HCEC 1CT (cell line): ENCODE results near the gene ZBTB7C.
A peak's percentile ranks its signal among the peaks of the same experiment; 100 is the strongest.

ENCODE experiments used
- DNase-seq: peaks from one replicate; pipeline ENCODE4 v3.0.0-alpha.2; 2017

ZBTB7C gene

DNA sequence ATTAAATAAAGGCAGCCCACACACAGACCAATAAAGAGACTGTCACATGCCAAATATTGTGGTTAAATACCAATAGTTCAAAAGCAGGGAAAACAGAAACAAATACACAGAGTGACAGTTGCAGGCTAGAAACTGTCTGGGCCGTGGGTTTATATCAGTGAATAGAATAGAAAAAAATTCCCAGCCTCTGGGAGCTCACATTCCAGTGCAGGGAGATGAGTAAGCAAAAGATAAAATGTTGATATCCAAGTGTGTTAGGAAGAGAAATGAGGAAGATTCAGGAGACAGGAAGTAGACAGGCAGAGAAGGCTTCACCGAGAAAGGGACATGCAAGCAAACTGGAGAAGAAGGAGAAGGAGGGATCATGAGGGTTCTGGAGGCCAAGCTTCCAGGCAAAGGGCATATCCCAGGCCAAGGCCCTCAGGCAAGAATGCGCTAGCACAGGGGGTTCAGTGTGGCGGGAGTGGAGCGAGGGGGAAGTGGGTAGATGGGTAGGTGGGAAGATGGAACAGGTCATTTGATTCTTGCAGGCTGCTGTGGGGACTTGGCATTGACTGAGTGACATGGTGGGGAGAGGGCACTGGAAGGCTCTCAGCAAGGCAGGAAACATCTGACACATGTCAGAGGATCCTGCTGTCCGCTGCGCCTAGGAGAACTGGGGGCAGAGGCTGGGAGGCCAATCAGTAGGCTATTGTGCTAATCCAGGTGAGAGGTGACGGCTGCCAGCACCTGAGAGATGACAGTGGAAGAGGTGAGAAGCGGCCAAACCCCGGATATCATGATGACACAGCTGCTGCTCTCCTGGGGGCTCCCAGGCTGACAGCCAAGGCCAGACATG, 89.2 kb downstream of the ZBTB7C start:
- peak; percentile 7 for DNase-seq

DNA sequence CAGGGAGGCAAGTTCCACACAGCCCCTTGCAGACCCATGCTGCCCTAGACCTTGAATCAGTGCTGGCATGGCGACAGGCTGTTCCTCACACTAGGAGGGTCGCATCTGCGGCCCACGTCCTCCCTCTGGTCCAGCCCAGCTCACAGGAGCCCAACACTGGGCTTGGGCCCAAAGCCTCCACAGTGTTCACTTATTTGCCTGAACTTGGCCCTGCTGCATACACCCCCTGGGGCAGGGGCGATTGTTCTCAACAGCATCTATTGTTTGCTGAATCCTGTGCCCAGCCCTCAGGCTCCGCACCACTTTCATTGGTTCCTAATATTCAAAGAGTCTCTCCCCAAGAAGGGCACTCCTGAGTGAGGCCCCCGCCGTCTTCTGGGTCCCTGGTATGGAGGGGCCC, 90.7 kb downstream of the ZBTB7C start:
- DNase-seq = no peak

DNA sequence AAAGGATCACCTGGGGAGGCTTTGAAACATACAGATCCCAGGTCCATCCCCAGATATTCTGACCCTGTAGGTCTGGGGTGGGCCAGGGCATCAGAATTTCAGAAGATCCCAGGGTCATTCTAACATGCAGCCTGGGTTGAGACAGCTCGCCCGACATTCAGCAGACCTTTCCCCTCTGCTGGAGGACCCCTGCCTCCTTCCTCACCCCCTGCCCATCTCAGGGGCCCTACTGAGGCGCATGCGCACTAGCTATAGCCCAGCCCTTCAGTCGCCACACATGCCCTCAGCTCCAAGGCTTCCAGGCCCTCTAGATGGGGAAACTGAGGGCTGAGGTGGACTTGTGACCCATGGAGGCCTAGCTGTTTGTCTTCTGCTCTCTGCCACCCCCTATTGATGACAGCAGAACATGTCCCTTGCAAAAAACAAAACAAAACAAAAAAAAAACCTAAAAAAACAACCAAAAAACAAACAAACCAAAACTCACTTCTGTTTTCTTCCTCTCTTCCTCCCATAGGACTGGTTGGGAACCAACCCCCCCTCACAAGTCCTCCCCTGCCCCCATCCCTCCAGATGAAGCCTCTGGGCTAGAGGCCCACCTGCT, 91.3 kb downstream of the ZBTB7C start:
- no peak for DNase-seq

DNA sequence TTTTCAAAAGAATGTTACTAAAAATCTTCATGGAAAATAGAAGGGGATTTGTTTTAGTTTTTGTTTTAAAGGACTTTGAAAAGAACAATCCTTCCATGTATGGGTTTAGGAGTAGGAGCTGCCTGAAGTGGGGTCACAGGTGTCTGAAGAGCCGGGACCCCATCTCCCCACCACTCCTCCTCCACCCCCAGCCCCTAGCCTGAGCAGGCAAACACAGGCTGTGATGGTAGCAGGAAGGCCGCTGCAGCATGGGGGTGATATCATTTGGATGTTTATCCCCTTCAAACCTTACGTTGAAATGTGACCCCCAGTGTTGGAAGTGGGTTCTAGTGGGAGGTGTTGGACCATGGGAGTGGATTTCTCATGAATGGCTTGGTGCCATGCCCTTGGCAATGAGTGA, 93.0 kb downstream of the ZBTB7C start:
- DNase-seq = no peak

DNA sequence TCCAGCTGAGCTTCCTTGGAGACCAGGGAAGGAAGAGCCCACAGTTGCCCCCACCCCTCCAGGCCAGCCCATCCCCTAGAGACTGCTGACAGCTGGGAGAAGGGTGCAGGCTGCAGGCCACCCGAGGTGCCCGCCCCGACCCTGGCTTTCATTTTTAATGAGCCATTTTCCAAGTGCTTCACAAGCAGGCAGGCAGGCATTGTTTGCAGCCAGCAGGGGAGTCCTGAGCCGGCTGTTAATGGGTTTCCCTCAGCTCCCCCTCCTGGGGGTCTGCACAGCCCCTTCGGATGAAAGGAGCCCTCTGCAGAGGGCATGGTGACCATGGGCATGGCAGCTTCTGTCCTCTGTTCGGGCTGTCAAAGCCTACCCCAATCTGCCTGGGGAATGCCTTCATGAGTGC, 94.5 kb downstream of the ZBTB7C start:
- DNase-seq = no peak

DNA sequence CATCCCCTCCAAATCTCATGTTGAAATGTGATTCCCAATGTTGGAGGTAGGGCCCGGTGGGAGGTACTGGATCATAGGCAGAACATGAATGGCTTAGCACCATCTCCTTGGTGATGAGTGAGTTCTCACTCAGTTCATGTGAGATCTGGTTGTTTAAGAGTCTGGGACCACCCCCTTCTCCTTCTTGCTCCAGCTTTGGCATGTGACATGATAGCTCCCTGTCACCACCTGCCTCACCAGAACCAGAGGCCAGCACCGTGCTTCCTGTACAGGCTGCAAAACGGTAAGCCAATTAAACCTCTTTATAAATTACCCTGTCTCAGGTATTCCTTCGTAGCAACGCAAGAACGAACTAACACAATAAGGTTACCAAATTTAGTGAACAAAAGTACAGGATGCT, 95.4 kb downstream of the ZBTB7C start:
- DNase-seq = no peak

DNA sequence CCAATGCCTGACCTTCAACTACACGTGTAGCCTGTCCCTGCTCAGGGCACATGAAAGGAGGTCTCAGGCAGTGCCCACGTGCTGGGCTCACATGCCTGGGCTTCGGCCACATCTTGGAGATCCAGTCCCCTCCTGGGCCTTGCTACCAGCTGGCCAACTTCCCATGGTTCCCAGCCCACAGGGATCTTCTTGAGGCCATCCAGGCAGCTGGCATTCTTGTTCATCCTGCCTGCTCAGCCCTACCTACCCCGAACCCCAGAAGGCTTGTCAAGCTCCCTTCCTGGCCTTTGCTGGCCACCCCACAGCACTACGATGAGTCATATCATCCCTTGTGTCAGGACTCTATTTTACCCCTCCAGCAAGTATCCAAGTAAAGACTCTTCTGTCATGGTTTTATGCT, 97.1 kb downstream of the ZBTB7C start:
- DNase-seq = peak; percentile 7

DNA sequence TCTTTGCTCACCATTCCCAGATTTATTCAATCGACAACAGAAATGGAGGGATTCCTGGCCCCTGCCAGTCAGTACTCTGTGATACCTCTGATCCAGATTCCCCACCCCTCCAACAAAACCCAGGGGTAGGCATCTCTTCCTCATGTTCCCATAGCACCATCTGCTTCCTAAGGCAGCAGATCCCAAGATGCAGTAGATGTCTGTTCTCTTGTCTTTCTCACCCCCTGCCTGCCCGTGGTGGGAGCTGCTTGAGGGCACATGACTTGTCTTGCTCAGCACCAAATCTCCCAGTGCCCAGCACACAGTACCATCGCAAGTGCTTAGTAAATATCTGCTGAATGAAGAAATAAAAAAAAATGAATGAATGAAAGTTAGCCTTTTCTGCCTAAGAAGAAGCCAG, 98.2 kb downstream of the ZBTB7C start:
- DNase-seq = no peak

DNA sequence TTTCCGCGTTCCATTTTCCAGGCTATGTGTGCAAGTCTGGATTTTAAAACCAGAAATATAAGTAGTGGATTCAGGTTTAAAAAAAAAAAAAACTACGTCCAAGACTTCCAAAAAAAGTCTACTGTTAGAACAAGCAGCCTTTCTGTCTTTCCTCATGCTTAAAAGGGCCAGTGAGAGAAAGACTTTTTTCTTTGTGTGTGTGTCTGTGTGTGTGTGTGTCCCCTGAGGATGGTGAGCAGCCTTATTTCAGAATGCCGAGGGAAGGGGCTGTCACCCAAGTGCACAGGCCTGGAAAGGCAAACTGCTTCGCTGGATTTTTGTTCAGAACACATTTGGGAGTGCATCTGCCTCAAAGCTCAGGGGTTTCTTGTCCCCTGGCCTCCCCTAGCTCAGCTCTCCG, 98.8 kb downstream of the ZBTB7C start:
- no peak for DNase-seq

DNA sequence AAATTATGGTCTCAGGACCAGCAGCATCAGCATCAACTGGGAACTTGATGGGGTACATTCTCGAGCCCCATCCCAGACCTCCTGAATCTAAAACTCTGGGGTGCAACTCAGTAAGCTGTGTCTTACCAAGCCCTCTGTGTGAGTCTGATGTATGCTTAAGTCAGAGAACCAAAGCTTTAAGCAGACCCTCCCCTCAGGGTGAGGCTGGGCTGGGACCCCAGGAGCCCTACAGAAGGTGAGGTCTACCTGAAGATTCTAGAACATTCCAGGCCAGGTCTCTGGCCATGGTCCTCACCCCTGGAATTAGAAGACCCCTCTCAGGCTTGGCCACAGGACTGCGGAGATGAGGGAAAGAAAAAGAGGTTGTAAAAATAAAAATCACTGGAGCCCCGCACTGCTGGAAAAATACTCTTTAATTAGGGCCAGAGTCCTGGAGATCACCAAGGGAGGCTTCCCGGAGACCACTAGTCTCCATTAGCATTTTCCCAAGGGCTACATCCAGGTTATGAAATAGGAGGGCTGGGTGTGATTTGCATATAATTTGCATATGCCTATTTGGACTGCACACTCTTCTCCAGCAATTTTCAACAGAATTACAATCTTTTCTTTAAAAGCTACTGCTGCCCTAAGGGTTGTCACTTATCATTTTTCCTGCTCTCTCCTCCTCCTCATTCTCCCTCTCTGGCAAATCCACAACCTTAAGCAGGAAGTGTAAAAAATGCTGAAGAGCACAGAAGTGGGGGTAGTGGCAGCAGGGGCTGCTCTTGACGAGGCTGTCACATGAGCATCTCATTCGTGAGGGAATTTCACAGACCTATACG, 100.2 kb downstream of the ZBTB7C start:
- no peak for DNase-seq

DNA sequence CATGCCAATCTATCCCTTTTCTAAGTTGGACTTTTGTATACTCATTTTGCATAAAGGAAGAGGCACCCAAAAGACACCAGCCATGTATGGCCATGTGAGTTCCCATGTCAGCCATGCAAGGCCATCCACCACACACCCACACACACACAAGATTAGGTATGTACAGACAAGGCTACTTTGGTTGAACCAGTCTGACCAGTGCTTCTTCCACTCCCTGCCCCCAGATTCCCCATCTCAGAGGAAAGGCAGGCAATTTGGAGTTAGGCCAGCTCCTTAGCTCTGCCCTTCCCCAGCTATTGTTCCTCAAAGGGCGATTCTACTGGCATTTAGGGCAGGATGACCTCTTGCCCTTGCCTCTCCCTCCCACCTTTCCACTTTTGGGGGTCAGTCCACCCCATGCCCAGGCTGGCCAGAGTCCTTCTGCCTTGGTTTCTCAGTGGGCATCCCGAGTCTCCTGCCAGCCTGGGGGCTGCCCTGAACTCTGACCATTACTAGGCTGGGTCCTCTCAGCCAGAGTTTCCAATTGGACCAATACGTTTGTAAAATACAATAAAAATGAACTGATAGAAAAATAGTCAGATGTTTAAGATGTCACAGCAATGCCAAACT, 101.1 kb downstream of the ZBTB7C start:
- DNase-seq = no peak

DNA sequence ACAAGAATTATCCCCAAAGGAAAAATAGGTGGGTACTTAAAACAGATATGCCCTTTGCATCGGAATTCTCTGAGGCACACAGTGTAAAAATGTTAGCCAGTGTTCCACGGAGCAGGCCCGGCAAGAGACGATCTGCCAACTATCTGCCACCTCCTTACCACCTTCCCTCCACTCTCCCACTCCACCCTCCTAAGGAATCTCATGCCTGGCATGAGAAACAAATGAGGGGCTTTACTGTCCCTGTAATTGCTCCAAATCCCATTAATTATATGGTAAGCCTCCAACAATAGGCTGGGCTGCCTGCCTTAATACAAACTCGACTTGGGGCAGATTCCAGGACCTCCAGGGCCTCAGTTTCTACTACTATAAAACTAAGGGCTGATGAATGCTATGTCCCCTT, 102.3 kb downstream of the ZBTB7C start:
- no peak for DNase-seq

DNA sequence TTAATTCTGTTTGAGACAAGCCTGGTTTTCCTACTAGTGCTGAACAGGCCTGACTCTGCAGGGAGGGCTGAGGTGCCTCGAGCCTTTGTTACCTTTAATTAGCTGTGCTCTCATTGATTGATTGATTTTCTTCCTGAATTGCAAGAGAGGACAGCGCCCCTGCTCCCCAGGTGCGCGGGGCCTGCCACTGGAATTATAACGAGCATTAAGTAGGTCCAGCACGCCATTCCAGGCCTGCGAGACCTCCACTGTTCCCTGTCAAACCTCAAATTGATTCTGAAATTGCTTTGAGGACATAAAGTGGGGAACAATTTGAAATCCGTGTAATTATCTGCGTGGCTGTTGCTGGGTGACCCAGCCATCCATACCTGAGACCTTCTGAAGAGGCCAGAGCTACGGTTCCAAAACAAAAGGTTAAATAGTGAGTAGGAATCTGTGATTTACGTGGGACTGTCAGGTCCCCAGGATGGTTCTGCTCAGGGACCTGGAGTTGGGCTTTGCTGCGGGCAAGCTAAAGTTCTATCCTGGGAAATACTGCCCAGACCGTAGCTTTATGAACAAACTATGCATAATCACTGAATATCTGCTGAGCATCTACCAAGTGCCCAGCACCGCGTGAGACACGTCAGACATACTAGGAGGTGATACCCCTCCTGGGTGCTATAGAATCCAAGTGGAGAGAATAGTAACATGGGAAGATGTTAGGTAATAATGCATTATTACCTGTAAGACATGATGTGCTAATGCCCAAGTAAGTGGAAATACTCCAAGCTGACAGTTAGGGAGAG, 104.1 kb downstream of the ZBTB7C start:
- DNase-seq = no peak

DNA sequence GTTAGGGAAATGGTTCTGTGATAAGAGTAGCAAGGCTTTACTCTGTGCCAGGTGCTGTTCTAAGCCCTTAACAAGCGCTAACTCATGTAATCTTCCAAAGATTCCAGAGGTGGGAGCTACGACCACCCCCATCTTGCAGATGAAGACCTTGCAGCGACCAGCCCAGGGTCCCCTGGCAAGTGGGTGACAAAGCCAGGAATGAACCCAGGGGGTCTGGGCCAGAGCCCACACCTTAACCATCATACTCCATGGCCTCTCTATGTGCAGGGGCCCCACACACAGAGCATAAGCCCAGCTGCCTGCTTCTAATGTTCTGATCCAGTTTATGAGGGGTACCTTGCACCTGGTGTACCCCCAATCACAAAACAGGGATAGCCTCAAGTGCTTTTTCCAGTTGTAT, 105.3 kb downstream of the ZBTB7C start:
- no peak for DNase-seq

DNA sequence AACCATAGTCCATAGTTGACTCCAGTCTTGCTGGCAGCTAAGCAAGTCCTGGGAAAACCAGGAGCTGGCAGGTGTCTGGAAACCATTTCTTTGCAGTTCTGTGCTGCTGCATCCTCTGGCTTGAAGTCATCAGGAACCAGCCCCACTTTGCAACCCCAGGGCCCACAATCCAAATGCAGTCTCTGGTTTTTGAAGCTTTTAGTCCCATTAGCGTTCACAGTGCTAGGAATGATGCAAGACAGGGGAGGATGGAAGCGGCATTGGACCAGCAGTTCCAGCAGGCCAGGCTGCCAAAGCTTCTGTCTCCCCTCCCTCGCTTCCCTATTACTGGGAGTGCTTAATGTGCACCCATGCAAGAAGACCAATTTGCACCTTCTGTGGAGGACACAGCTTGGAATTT, 106.4 kb downstream of the ZBTB7C start:
- no peak for DNase-seq

DNA sequence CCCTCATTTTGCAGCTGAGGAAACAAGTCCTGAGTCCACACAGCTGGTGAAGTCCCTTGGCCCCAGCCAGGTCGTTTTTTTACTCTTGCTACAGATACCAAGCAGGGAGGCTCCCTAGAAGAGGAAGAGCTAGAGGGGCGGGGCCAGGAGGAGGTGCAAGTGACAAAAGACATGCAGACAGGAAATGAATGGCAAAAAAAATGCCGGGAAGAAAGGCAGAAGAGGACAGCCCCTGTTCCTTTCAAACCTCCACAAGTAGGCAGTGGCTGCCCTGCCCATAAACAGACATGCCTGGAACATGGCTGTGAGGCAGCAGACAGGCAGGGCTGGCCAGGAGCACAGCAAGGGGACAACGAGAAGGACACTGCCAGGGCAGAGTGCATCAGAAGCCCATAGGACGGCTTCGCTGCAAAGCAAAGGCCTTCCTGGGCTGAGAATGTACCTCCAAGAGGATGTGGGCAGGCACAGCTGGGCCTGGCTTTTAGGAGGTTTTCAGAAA, 108.7 kb downstream of the ZBTB7C start:
- no peak for DNase-seq

DNA sequence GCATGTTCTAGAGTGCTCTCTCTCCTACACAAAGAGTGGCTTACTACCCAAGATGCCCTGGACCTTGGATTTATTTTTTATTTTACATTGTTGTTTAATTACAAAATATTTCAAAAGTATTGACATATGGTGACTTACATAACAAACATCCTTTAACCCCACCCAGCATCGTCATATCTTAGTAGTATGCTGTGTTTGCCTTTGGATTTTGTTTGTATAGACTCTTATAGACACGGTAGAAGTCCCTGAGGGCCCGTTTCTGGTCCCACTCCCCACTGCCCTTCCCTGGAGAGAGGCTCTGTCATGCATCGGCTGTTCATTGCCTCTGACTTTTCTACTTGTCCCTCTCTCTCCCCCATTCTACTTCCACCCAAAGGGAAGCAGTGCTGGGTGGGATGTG, 112.0 kb downstream of the ZBTB7C start:
- no peak for DNase-seq

DNA sequence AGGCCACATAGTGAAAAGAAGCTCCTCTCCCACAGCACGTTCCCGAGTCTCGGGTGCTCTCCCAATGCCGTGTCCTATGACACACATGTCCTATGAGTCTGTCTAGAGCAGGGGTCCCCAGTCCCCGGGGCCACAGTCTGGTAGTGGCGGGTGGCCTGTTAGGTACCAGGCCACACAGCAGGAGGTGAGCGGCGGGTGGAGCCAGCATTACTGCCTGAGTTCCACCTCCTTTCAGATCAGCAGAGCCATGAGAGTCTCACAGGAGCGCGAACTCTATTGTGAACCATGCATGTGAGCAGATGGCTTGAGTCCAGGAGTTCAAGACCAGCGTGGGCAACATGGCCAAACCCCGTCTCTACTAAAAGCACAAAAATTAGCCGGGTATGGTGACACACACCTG, 112.6 kb downstream of the ZBTB7C start:
- no peak for DNase-seq

DNA sequence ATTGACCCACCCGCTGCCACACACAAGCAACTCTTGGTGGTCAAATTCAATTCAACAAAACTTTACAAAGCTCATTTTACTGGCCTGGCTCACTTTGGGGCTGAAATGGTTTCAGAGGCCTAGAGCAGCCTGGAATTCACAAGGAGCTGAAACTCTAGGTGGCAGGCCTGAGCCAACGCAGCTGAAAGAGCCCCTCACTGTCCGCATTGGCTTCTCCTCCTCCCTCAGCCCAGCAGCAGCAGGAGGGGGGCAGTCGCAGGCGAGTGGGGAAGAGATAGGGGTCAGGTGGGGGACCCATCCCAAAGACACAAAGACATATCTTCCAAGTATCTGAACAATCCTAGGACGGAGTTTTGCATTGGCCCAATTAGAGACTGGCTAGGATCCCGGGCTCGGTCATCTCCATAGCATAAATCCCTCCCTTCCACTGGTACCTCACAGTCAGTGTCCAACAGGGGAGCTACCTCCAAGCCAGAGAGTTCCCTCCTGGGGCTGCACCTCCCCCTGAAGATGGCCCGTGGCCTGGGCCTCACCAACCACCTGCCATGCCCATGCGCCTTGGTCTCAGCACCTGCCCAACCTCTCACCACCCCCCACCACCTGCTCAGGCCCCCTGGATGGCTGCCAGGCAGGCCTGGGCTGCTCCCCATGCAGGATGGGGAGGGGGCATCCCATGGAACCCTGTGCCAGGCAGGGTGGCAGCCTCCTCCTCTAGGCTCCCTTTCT, 113.4 kb downstream of the ZBTB7C start:
- DNase-seq = peak; percentile 5

DNA sequence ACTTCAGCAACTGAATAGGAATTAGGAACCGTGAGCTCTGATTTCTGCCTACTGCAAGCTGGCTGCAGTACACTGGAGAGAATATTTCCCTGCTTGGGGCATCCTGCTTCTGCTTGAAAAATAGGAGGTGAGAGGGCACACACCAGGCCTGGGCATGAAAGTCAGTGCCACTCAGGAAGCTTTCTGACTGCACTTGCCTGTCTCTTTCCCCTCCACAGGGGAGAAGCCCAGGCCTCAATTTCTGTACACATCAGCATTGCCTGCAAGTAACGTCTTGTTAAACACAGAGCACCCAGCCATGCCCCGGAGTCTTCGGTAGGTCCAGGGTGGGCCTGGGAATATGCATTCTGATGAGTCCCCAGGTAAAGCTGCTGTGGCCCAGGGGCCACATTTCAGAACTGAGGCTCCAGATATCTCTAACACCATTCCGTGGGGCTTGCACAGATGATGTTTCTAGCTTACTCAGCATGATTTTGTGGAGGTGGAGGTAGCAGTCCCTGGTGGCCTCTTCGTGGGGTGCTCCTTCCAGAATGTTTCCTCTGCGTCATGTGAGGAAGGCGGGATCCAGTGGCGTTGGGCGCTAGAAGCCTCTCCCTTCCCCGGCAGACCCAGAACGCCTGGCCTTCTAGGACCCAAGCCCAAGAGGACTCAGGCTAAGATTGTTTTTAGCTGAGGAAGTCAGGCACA, 114.1 kb downstream of the ZBTB7C start:
- DNase-seq = no peak
